ENCODE measurements around the gene SH2D6. TPM values are rescaled to one million over a fixed set of nuclear protein-coding genes. Genes with fewer than 3 reads are reported as not detected.

The SH2D6 gene
- total RNA-seq, 4 donors from 2014 or later = 7.6 to 14.2 (median 11.4) TPM; not detected in 1

GRCh38 chr2:85468096-85468703 lies 49.7 kb downstream of the SH2D6 start:
- intact Hi-C loops (cut with DNase I; ENCODE audit: low total_unique reads) = no loop called here
- in situ Hi-C loops (cut with MboI; ENCODE audit: low pct_ligation_motif_present in 1 of 4, low pct_unique_long_range_greater_than_20kb in 1 of 4, low sequenced_read_pairs in 3 of 4) = no loop called here
- DNase-seq = no peak
- Histone ChIP-seq H3K9me3 (no peaks in the 10 kb centered on the region), H3K36me3 (no peaks in the 10 kb centered on the region), H3K27me3 (no peaks in the 10 kb centered on the region), H3K4me1 (peaks cover 16 to 46% (median 35%) of the 10 kb centered on the region in 4 donors), H3K4me3 (no peak overlapping the region), H3K27ac (peak overlapping the region; percentile 68 to 82 (median 76))
- TF ChIP-seq POLR2AphosphoS5 (IDR thresholded peaks at IDR 0.05) (no peak), EP300 (IDR thresholded peaks at IDR 0.05; ENCODE audit: low read depth) (no peak), POLR2A (IDR thresholded peaks at IDR 0.05) (no peak), CTCF (IDR thresholded peaks at IDR 0.05) (no peak)
- 64 to 94% methylated on average over 3 to 8 of the region's 8 CpGs for WGBS, 2 donors (ENCODE audit: low coverage in 1 of 2)

GRCh38 chr2:85468704-85469349 lies 50.3 kb downstream of the SH2D6 start:
- DNase-seq = peak; percentile 86
- WGBS, 2 donors (ENCODE audit: low coverage in 1 of 2) = 61 to 63% methylated on average over 4 to 12 of the region's 12 CpGs
- Histone ChIP-seq H3K36me3 (no peaks in the 10 kb centered on the region), H3K9me3 (no peaks in the 10 kb centered on the region), H3K4me1 (peaks cover 16 to 46% (median 35%) of the 10 kb centered on the region in 4 donors), H3K4me3 (no peak overlapping the region), H3K27me3 (no peaks in the 10 kb centered on the region), H3K27ac (peak overlapping the region; percentile 68 to 82 (median 76))
- intact Hi-C loops (cut with DNase I; ENCODE audit: low total_unique reads) (no loop called here), in situ Hi-C loops (cut with MboI; ENCODE audit: low pct_ligation_motif_present in 1 of 4, low pct_unique_long_range_greater_than_20kb in 1 of 4, low sequenced_read_pairs in 3 of 4) (no loop called here)
- peak in 1 of 5 experiments; percentile 7 for TF ChIP-seq CTCF (IDR thresholded peaks at IDR 0.05)
- peak in 2 of 3 donors; percentile 27 to 55 for TF ChIP-seq POLR2AphosphoS5 (IDR thresholded peaks at IDR 0.05)
- TF ChIP-seq EP300 (IDR thresholded peaks at IDR 0.05; ENCODE audit: low read depth) = no peak

GRCh38 chr2:85470850-85471800 lies 52.6 kb downstream of the SH2D6 start:
- intact Hi-C loops (cut with DNase I; ENCODE audit: low total_unique reads) = no loop called here
- Histone ChIP-seq H3K27me3 (no peaks in the 10 kb centered on the region), H3K27ac (peak overlapping the region; percentile 62 to 82 (median 76)), H3K4me3 (no peak overlapping the region), H3K4me1 (peaks cover 16 to 50% (median 35%) of the 10 kb centered on the region in 4 donors), H3K9me3 (no peaks in the 10 kb centered on the region), H3K36me3 (no peaks in the 10 kb centered on the region)
- 40 to 43% methylated on average over 6 to 11 of the region's 11 CpGs for WGBS, 2 donors (ENCODE audit: low coverage in 1 of 2)
- TF ChIP-seq POLR2A (IDR thresholded peaks at IDR 0.05) (no peak), POLR2AphosphoS5 (IDR thresholded peaks at IDR 0.05) (peak in 1 of 3 donors; percentile 13)
- in situ Hi-C loops (cut with MboI; ENCODE audit: low pct_ligation_motif_present in 1 of 4, low pct_unique_long_range_greater_than_20kb in 1 of 4, low sequenced_read_pairs in 3 of 4) = no loop called here
- peak; percentile 60 for DNase-seq

- in situ Hi-C loops (cut with MboI; ENCODE audit: low pct_ligation_motif_present in 1 of 4, low pct_unique_long_range_greater_than_20kb in 1 of 4, low sequenced_read_pairs in 3 of 4) (no loop called here), intact Hi-C loops (cut with DNase I; ENCODE audit: low total_unique reads) (no loop called here)
- Histone ChIP-seq H3K27ac (peak overlapping the region in 2 of 4 donors; percentile 76 to 82), H3K4me3 (no peak overlapping the region), H3K27me3 (no peaks in the 10 kb centered on the region), H3K36me3 (no peaks in the 10 kb centered on the region), H3K9me3 (no peaks in the 10 kb centered on the region), H3K4me1 (peaks cover 16 to 48% (median 35%) of the 10 kb centered on the region in 4 donors)
- WGBS, 2 donors (ENCODE audit: low coverage in 1 of 2) = 73 to 85% methylated on average over 4 of the region's 4 CpGs
- no peak for TF ChIP-seq POLR2AphosphoS5 (IDR thresholded peaks at IDR 0.05)
- no peak for DNase-seq
Observed at GRCh38 chr2:85472261-85472660, 53.7 kb downstream of the SH2D6 start.
